ENCODE measurements around the gene PRKCH. TPM values are rescaled to one million over a fixed set of nuclear protein-coding genes. Genes with fewer than 3 reads are reported as not detected.

Gene PRKCH
- total and polyA plus RNA-seq, 2 donors (not counting 3 experiments of a cell fraction or from before 2014, with no cell fraction given): 97.7 to 103 TPM

GRCh38 chr14:61544448-61545330 is 223.3 kb downstream of the PRKCH start:
- intact Hi-C loops (cut with micrococcal nuclease): no loop called here
- no peak overlapping the region for H3K4me3 ChIP-seq (replicated peaks in 1 of 3; ENCODE audit: insufficient read depth in 1 of 3, low read depth in 1 of 3, low read length in 3 of 3)
- no peaks in the 10 kb centered on the region for H3K4me1 ChIP-seq (ENCODE audit: control insufficient read depth, extremely low read depth, insufficient read depth, low read length)
- H3K9me1 ChIP-seq (replicated peaks; ENCODE audit: control insufficient read depth, extremely low read depth, insufficient read depth, low read length): no peaks in the 10 kb centered on the region
- DNase-seq (ENCODE audit: low read depth, low spot score) (no peak), FAIRE-seq (no peak)
- no peaks in the 10 kb centered on the region for H3K79me2 ChIP-seq (ENCODE audit: control insufficient read depth, insufficient read depth, low read length)
- TF ChIP-seq EZH2 (IDR thresholded peaks at IDR 0.05; ENCODE audit: borderline replicate concordance, low read depth, low read length, severe bottlenecking) (no peak), GATA2 (IDR thresholded peaks at IDR 0.05; ENCODE audit: insufficient read depth, insufficient read length, low read depth, low read length) (no peak), FOS (IDR thresholded peaks at IDR 0.05; ENCODE audit: borderline replicate concordance, insufficient read depth, low read length) (no peak), MYC (IDR thresholded peaks at IDR 0.05; ENCODE audit: low read depth, low read length) (no peak), POLR2AphosphoS5 (IDR thresholded peaks at IDR 0.05; ENCODE audit: insufficient read depth, low read depth, low read length) (no peak), CTCF (IDR thresholded peaks at IDR 0.05; ENCODE audit: extremely low read depth in 1 of 2, insufficient read depth in 1 of 2, low read depth in 1 of 2, low read length in 2 of 2) (no peak), POLR2A (IDR thresholded peaks at IDR 0.05; ENCODE audit: low read depth, low read length) (no peak), JUN (IDR thresholded peaks at IDR 0.05; ENCODE audit: borderline replicate concordance, insufficient read depth, insufficient read length, low read depth) (no peak)
- TF ChIP-seq, protein P1, sequence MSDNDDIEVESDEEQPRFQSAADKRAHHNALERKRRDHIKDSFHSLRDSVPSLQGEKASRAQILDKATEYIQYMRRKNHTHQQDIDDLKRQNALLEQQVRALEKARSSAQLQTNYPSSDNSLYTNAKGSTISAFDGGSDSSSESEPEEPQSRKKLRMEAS (IDR thresholded peaks at IDR 0.05; ENCODE audit: insufficient read depth, insufficient read length): no peak
- H3K27ac ChIP-seq (ENCODE audit: insufficient read depth, low read depth, low read length): no peak overlapping the region
- no peak overlapping the region for H2AFZ ChIP-seq (ENCODE audit: low read depth, low read length)
- BruUV-seq (replicated peaks): no TSS peak
- dilution Hi-C loops (cut with MboI; ENCODE audit: extremely low pct_ligation_motif_present, low sequenced_read_pairs): no loop called here
- POLR2A ChIA-PET: no interaction called here
- peaks cover 6 to 26% of the 10 kb centered on the region in 2 experiments for H3K36me3 ChIP-seq (ENCODE audit: control insufficient read depth in 2 of 2, extremely low read depth in 1 of 2, insufficient read depth in 2 of 2, low read length in 2 of 2)
- CTCF ChIA-PET: interaction anchor here (1.5 kb wide), 1 partner anchor 185 kb away, joined by 4 read pairs; no protein-coding TSS in a partner anchor
- H3K9me3 ChIP-seq (replicated peaks; ENCODE audit: control insufficient read depth, insufficient read depth, low read length): no peaks in the 10 kb centered on the region
- H3K4me2 ChIP-seq (ENCODE audit: insufficient read depth, low read length): no peak overlapping the region
- no peaks in the 10 kb centered on the region for H4K20me1 ChIP-seq (replicated peaks; ENCODE audit: control insufficient read depth, extremely low read depth, insufficient read depth, low read length)
- no peaks in the 10 kb centered on the region for H3K27me3 ChIP-seq (ENCODE audit: control insufficient read depth in 2 of 2, insufficient read depth in 2 of 2, low read length in 2 of 2)
- H3K9ac ChIP-seq (replicated peaks; ENCODE audit: extremely low read depth, insufficient read depth, low read length): no peak overlapping the region
